ENCODE data around the gene G3BP2.

Gene G3BP2

GRCh38 chr4:75637176-75637575 is 36.0 kb downstream of the G3BP2 start:
- peaks cover 28% of the 10 kb centered on the region for H3K4me1 Mint-ChIP-seq
- H3K9me3 Mint-ChIP-seq = no peaks in the 10 kb centered on the region
- H3K4me3 Mint-ChIP-seq = no peak overlapping the region
- H3K27ac Mint-ChIP-seq = peak overlapping the region in 1 of 2 donors; percentile 35
- ATAC-seq = peak; percentile 36
- DNase-seq = no peak
- H3K27me3 Mint-ChIP-seq = no peaks in the 10 kb centered on the region

DNA sequence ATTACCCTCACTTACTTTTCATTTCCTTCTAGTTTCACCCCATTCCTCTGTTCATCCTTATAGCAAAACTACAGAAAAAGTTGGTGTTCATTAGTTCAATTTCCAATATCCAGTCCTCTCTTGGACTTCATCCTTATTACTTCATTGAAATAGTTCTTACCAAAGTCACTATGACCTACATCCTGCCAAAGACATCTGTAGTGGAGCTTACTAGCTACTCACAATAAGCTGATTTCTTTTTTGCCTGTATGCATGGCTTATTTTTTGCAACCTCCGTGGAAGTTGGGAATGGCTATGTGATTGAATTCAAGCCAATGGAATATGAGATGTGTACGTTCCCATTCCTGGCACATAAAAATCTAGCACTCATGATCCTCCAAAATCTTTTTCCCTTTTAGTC is 38.3 kb downstream of the G3BP2 start:
- Mint-ChIP-seq H3K27ac (no peak overlapping the region), H3K4me3 (no peak overlapping the region), H3K9me3 (no peaks in the 10 kb centered on the region), H3K27me3 (no peaks in the 10 kb centered on the region), H3K4me1 (peaks cover 28% of the 10 kb centered on the region)
- DNase-seq = no peak
- ATAC-seq = no peak

DNA sequence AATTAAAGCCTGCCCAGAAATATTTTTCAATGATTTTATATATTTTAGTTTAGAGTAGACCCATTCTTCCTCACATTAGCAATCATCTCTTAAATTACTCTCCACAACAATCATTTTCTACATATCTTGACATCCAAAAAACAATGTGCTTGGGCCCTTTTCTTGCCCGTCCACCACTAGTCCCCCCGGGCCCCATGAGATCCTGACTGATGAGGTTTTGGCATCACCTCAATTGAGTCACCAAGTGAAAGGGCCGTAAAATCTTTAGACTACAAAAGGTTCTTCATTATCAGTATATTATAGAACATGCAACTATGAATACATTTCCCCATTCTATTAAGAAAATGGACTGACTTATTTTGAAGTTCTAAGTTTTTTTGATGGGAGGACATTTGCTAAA is 38.9 kb downstream of the G3BP2 start:
- no peak overlapping the region for H3K4me3 Mint-ChIP-seq
- ATAC-seq (no peak), DNase-seq (no peak)
- H3K9me3 Mint-ChIP-seq = no peaks in the 10 kb centered on the region
- H3K4me1 Mint-ChIP-seq = peaks cover 28% of the 10 kb centered on the region
- no peaks in the 10 kb centered on the region for H3K27me3 Mint-ChIP-seq
- peak overlapping the region in 1 of 2 donors; percentile 44 for H3K27ac Mint-ChIP-seq

DNA sequence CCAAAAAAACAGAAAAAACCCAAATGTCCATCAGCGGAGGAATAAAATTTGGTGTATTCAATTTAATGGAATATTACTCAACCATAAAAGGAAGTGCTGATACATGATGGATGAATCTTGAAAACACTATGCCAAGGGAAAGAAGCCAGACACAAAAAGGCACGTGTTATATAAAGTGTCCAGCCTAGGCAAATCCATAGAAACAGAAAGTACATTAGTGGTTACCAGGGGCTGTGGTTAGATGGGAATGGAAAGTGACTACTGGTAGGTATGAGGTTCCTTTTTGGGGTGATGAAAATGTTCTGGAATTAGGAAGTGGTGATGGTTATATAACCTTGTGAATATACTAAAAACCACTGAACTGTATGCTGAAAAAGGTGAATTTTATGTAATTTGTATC is 39.4 kb downstream of the G3BP2 start:
- Mint-ChIP-seq H3K27me3 (no peaks in the 10 kb centered on the region), H3K4me3 (no peak overlapping the region), H3K9me3 (no peaks in the 10 kb centered on the region)

GRCh38 chr4:75630937-75631329 is 42.3 kb downstream of the G3BP2 start:
- Mint-ChIP-seq H3K4me1 (peaks cover 28% of the 10 kb centered on the region), H3K27ac (peak overlapping the region; percentile 71 to 90), H3K27me3 (no peaks in the 10 kb centered on the region), H3K4me3 (peak overlapping the region; percentile 88 to 89), H3K9me3 (no peaks in the 10 kb centered on the region)
- DNase-seq (no peak), ATAC-seq (no peak)

More for the DNA sequence above, 39.4 kb downstream of the G3BP2 start:
- H3K27ac Mint-ChIP-seq = peak overlapping the region in 1 of 2 donors; percentile 21
- DNase-seq (no peak), ATAC-seq (no peak)
- peaks cover 28% of the 10 kb centered on the region for H3K4me1 Mint-ChIP-seq

- no peaks in the 10 kb centered on the region for H3K9me3 Mint-ChIP-seq
- DNase-seq (peak; percentile 90 to 93), ATAC-seq (peak; percentile 99)
- peak within 1 kb of the TSS; percentile 71 to 90 for H3K27ac Mint-ChIP-seq
- H3K4me3 Mint-ChIP-seq = peak within 1 kb of the TSS; percentile 88 to 89
- no peaks in the 10 kb centered on the region for H3K27me3 Mint-ChIP-seq
- peaks cover 28% of the 10 kb centered on the region for H3K4me1 Mint-ChIP-seq
Measured at GRCh38 chr4:75630174-75630936, 42.9 kb downstream of the G3BP2 start, which contains the start of gene CDKL2. Gene CDKL2, minus strand, starts transcription at chr4:75630528. Its CDS starts 4,540 bp downstream, at chr4:75625988.

DNA sequence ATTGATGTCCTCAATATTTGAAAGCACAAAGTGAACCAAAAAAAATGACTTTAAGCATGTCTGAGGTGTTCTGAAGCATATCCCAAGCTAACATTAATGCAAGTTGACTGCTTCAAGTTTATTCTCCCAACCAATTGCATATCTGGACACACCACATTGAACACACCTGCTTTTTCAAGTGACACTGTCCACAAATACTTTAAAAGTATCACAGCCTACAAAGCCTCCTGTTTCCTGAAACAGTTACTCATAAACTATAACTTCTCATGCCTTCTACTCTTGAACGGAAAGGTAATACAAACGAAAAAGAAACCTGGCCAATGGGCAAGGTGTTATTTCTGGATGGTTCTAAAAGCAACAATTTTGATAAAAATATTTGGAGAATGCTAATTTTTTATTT is 44.0 kb downstream of the G3BP2 start:
- no peak for ATAC-seq

DNA sequence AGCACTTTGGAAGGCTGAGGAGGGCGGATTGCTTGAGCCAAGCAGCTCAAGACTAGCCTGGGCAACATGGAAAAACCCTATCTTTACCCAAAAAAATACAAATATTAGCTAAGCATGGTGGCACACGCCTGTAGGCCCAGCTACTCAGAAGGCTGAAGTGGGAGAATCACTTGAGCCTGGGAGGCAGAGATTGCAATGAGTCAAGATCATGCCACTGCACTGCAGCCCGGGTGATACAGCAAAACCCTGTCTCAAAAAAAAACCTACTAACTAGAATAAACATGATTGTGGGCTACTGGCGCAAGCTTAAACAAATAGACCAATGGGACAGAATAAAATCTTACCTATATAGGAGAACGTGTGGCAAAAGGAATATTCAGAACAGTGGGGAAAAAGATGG is 50.2 kb downstream of the G3BP2 start:
- Mint-ChIP-seq H3K27me3 (no peaks in the 10 kb centered on the region), H3K9me3 (no peaks in the 10 kb centered on the region), H3K27ac (no peak overlapping the region), H3K4me1 (no peaks in the 10 kb centered on the region), H3K4me3 (no peak overlapping the region)
- DNase-seq (no peak), ATAC-seq (no peak)

More for the DNA sequence above, 44.0 kb downstream of the G3BP2 start:
- DNase-seq = no peak
- Mint-ChIP-seq H3K4me3 (no peak overlapping the region), H3K4me1 (peaks cover 25% of the 10 kb centered on the region), H3K27me3 (no peaks in the 10 kb centered on the region), H3K27ac (no peak overlapping the region), H3K9me3 (no peaks in the 10 kb centered on the region)

- DNase-seq (no peak), ATAC-seq (no peak)
- no peaks in the 10 kb centered on the region for H3K9me3 Mint-ChIP-seq
- H3K27ac Mint-ChIP-seq = no peak overlapping the region
- no peaks in the 10 kb centered on the region for H3K4me1 Mint-ChIP-seq
- no peaks in the 10 kb centered on the region for H3K27me3 Mint-ChIP-seq
- no peak overlapping the region for H3K4me3 Mint-ChIP-seq
Measured at GRCh38 chr4:75621715-75622114, 51.5 kb downstream of the G3BP2 start.

- Mint-ChIP-seq H3K4me1 (no peaks in the 10 kb centered on the region), H3K27me3 (no peaks in the 10 kb centered on the region), H3K9me3 (peaks cover 0 to 4% of the 10 kb centered on the region in 2 donors), H3K4me3 (no peak overlapping the region), H3K27ac (no peak overlapping the region)
- DNase-seq (no peak), ATAC-seq (no peak)
Measured at GRCh38 chr4:75612306-75612705, 60.9 kb downstream of the G3BP2 start.

DNA sequence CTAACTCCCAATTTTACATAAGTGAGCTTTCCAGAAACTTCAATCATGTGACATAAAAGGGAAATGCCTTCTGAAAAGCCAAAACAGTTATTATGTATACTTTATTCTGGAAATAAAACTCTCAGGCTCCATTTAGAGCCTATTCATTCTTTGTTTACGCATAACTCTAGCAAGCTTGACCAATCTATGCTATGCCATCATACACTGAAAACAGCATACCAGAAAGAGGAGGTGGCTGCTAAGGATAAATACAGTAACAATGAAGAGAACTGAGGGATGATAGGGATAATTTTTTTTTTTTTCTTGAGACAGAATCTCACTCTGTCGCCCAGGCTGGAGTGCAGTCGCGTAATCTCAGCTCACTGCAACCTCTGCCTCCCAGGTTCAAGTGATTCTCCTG is 67.3 kb downstream of the G3BP2 start:
- ATAC-seq (no peak), DNase-seq (no peak)
- Mint-ChIP-seq H3K27ac (no peak overlapping the region), H3K9me3 (no peaks in the 10 kb centered on the region), H3K27me3 (no peaks in the 10 kb centered on the region), H3K4me1 (no peaks in the 10 kb centered on the region), H3K4me3 (no peak overlapping the region)

- H3K9me3 Mint-ChIP-seq = no peaks in the 10 kb centered on the region
- no peak overlapping the region for H3K4me3 Mint-ChIP-seq
- H3K27ac Mint-ChIP-seq = no peak overlapping the region
- no peaks in the 10 kb centered on the region for H3K27me3 Mint-ChIP-seq
- ATAC-seq (no peak), DNase-seq (no peak)
- H3K4me1 Mint-ChIP-seq = no peaks in the 10 kb centered on the region
Measured at GRCh38 chr4:75599647-75600046, 73.6 kb downstream of the G3BP2 start.

GRCh38 chr4:75598390-75598789 is 74.8 kb downstream of the G3BP2 start:
- no peak for DNase-seq
- ATAC-seq = no peak
- H3K4me3 Mint-ChIP-seq = no peak overlapping the region
- no peak overlapping the region for H3K27ac Mint-ChIP-seq
- H3K9me3 Mint-ChIP-seq = no peaks in the 10 kb centered on the region
- no peaks in the 10 kb centered on the region for H3K4me1 Mint-ChIP-seq
- H3K27me3 Mint-ChIP-seq = no peaks in the 10 kb centered on the region

GRCh38 chr4:75596061-75596460 is 77.2 kb downstream of the G3BP2 start:
- Mint-ChIP-seq H3K4me3 (no peak overlapping the region), H3K27me3 (no peaks in the 10 kb centered on the region), H3K27ac (no peak overlapping the region), H3K9me3 (no peaks in the 10 kb centered on the region), H3K4me1 (no peaks in the 10 kb centered on the region)
- DNase-seq = no peak
- no peak for ATAC-seq

- no peak overlapping the region for H3K4me3 Mint-ChIP-seq
- no peak overlapping the region for H3K27ac Mint-ChIP-seq
- H3K4me1 Mint-ChIP-seq = no peaks in the 10 kb centered on the region
- no peak for DNase-seq
- H3K27me3 Mint-ChIP-seq = no peaks in the 10 kb centered on the region
- no peaks in the 10 kb centered on the region for H3K9me3 Mint-ChIP-seq
- no peak for ATAC-seq
Measured at GRCh38 chr4:75593393-75593792, 79.8 kb downstream of the G3BP2 start.
